Caco-2 (cell line): Measurements from ENCODE around the gene MACROD1. TPM values are rescaled to one million over a fixed set of nuclear protein-coding genes. Genes with fewer than 3 reads are reported as not detected.
A peak's percentile ranks its signal among the peaks of the same experiment; 100 is the strongest.

Experiments
- BruUV-seq: library from RNA; stranded (reverse); fragments of 400-500 nt; replicated peaks from 2 replicates; lab custom pipeline; 2021; lab: Mats Ljungman, UMichigan
- CTCF ChIA-PET: fragments of 300-600 bp; sonication (Branson Sonifier 250); formaldehyde crosslinking; loops from one replicate; lab custom pipeline; 2022; ENCODE audit warnings: antibody characterized with exemption; lab: Charles Lee
- POLR2A ChIA-PET: fragments of 300-600 bp; sonication (Branson Sonifier 250); formaldehyde crosslinking; loops from one replicate; lab custom pipeline; 2022; ENCODE audit warnings: antibody characterized with exemption; lab: Charles Lee
- DNase-seq, 2 experiments: peaks; one replicate each; pipeline versions ENCODE4 v3.0.0 to v3.0.0-alpha.2; 2020 to 2022
- H3K27me3 ChIP-seq: replicated peaks from 2 replicates; pipeline ENCODE4 v1.6.0; 2011; ENCODE audit warnings: low read length; ENCODE audit not compliant: control insufficient read depth, insufficient read depth
- H3K36me3 ChIP-seq: 2 replicates; pipeline ENCODE4 v1.5.1; 2011; ENCODE audit warnings: low read length; ENCODE audit not compliant: control insufficient read depth, insufficient read depth
- H3K4me1 ChIP-seq: fragments of 250-450 bp; sonication (Bioruptor Pico); 2 replicates; pipeline ENCODE4 v1.5.1; 2020; ENCODE audit warnings: mild to moderate bottlenecking
- H3K4me3 ChIP-seq: 2 replicates; pipeline ENCODE4 v1.5.1; 2011; ENCODE audit warnings: low read depth, mild to moderate bottlenecking, control low read depth, low read length
- H3K9me3 ChIP-seq: fragments of 250-450 bp; sonication (Bioruptor Pico); 2 replicates; pipeline ENCODE4 v1.5.1; 2020; ENCODE audit warnings: mild to moderate bottlenecking, moderate library complexity
- H3K27ac Mint-ChIP-seq: one replicate; pipeline ENCODE4 v1.8.0; 2022; ENCODE audit warnings: mixed read lengths; ENCODE audit not compliant: unreplicated experiment
- H3K27me3 Mint-ChIP-seq: one replicate; pipeline ENCODE4 v1.8.0; 2022; ENCODE audit warnings: mixed read lengths; ENCODE audit not compliant: insufficient read depth, unreplicated experiment
- H3K36me3 Mint-ChIP-seq: one replicate; pipeline ENCODE4 v1.8.0; 2022; ENCODE audit warnings: mild to moderate bottlenecking, mixed read lengths; ENCODE audit not compliant: insufficient read depth, unreplicated experiment
- H3K4me1 Mint-ChIP-seq: one replicate; pipeline ENCODE4 v1.8.0; 2022; ENCODE audit warnings: low read depth, mixed read lengths; ENCODE audit not compliant: unreplicated experiment
- H3K4me3 Mint-ChIP-seq: one replicate; pipeline ENCODE4 v1.8.0; 2022; ENCODE audit warnings: mild to moderate bottlenecking, moderate library complexity, mixed read lengths; ENCODE audit not compliant: unreplicated experiment
- H3K9me3 Mint-ChIP-seq: one replicate; pipeline ENCODE4 v1.8.0; 2022; ENCODE audit warnings: mixed read lengths; ENCODE audit not compliant: unreplicated experiment
- CTCF ChIP-seq, 2 experiments: fragments of 200-600 bp in 1 of 2; IDR thresholded peaks; 1 replicate in 1 of 2; 2 replicates in 1 of 2; pipeline versions ENCODE4 v1.5.1 to v1.8.0; 2011 to 2022; ENCODE audit warnings: antibody characterized with exemption in 1 of 2, control low read depth in 1 of 2, inconsistent platforms in 1 of 2, low read depth in 1 of 2, low read length in 1 of 2, mild to moderate bottlenecking in 1 of 2, moderate library complexity in 1 of 2; ENCODE audit not compliant: insufficient read depth in 1 of 2, severe bottlenecking in 1 of 2, unreplicated experiment in 1 of 2
- intact Hi-C: fragments of 100-400 bp; cut with micrococcal nuclease; formaldehyde crosslinking; loops from one replicate; pipeline ENCODE4 v1.10.0; 2022; ENCODE audit not compliant: unreplicated experiment
- total RNA-seq: library from RNA; stranded (reverse); gene quantifications from 2 replicates; pipeline ENCODE4 v1.2.3, GENCODE V29; 2022

Gene MACROD1
- total RNA-seq, 1 experiment from 2014 or later, result 29.6 TPM

DNA sequence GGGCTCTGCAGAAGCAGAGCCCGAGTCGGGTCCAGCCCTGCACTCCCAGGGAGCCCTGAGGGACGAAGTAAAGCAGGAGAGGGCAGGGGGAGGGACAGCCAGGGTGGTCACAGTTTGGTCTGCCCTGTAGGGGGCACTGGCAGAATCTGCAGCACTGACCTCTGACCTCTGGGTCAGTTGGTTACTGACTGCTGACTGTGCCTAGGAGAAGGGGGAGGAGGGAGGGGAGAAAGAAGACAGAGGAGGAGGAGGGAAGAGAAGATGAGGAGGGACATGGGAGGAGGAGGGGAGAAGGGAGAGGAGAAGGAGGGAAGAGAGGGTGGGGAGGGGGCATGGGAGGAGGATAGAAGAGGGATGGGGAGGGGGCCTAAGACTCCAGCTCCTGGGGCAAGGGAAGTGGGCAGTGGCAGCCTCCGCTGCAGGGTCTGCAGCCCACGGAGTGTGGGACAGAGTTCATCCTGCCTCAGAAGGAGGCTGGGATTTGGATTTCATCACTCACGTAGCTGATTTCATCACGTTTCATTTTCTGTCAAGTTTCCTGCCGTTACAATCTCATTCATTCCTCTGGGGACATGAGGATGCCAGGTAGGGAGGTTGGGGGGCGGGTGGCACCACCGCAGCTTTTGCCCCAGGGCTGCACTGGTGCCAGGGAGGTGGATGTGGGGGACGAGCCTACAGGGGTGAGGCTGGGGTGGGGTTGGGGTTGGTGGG is 75.0 kb downstream of the MACROD1 start:
- CTCF ChIA-PET, result interaction anchor here (0.5 kb wide), 1 partner anchor 52 kb away, joined by 3 read pairs; no protein-coding TSS in a partner anchor
- BruUV-seq, result no TSS peak
- no peak for TF ChIP-seq CTCF (IDR thresholded peaks at IDR 0.05; ENCODE audit: insufficient read depth in 1 of 2, low read depth in 1 of 2, low read length in 1 of 2, severe bottlenecking in 1 of 2, unreplicated experiment in 1 of 2)

GRCh38 chr11:64089915-64090805 is 75.8 kb downstream of the MACROD1 start:
- Mint-ChIP-seq H3K9me3 (no peaks in the 10 kb centered on the region), H3K36me3 (no peaks in the 10 kb centered on the region), H3K27ac (no peak overlapping the region), H3K4me3 (no peak overlapping the region), H3K27me3 (no peaks in the 10 kb centered on the region), H3K4me1 (peaks cover 7% of the 10 kb centered on the region)
- ChIA-PET CTCF (no interaction called here), POLR2A (no interaction called here)
- no peak for DNase-seq
- Histone ChIP-seq H3K4me3 (no peak overlapping the region), H3K9me3 (no peaks in the 10 kb centered on the region), H3K4me1 (peaks cover 6% of the 10 kb centered on the region), H3K27me3 (no peaks in the 10 kb centered on the region), H3K36me3 (no peaks in the 10 kb centered on the region)
- no TSS peak for BruUV-seq
- TF ChIP-seq CTCF (IDR thresholded peaks at IDR 0.05; ENCODE audit: insufficient read depth in 1 of 2, low read depth in 1 of 2, low read length in 1 of 2, severe bottlenecking in 1 of 2, unreplicated experiment in 1 of 2), result no peak
- intact Hi-C loops, result loop anchor here (2.0 to 5.0 kb wide), 2 partner anchors 42 to 49 kb away; no protein-coding TSS in a partner anchor

More for the DNA sequence above, 75.0 kb downstream of the MACROD1 start:
- no peaks in the 10 kb centered on the region for H3K27me3 Mint-ChIP-seq
- Histone ChIP-seq H3K27me3 (no peaks in the 10 kb centered on the region), H3K4me1 (no peaks in the 10 kb centered on the region; the same call in 1 of the 2 replicates), H3K4me3 (no peak overlapping the region), H3K9me3 (no peaks in the 10 kb centered on the region), H3K36me3 (no peaks in the 10 kb centered on the region)
- peak in 1 of 2 experiments; percentile 46 for DNase-seq
- peak overlapping the region; percentile 66 for H3K27ac Mint-ChIP-seq
- H3K4me3 Mint-ChIP-seq, result no peak overlapping the region
- POLR2A ChIA-PET, result interaction anchor here (0.5 kb wide), 1 partner anchor 74 kb away, joined by 3 read pairs; no protein-coding TSS in a partner anchor
- H3K36me3 Mint-ChIP-seq, result no peaks in the 10 kb centered on the region
- peaks cover 7% of the 10 kb centered on the region for H3K4me1 Mint-ChIP-seq
- intact Hi-C loops, result loop anchor here (2.0 to 5.0 kb wide), 2 partner anchors 41 to 50 kb away; no protein-coding TSS in a partner anchor
- H3K9me3 Mint-ChIP-seq, result no peaks in the 10 kb centered on the region

DNA sequence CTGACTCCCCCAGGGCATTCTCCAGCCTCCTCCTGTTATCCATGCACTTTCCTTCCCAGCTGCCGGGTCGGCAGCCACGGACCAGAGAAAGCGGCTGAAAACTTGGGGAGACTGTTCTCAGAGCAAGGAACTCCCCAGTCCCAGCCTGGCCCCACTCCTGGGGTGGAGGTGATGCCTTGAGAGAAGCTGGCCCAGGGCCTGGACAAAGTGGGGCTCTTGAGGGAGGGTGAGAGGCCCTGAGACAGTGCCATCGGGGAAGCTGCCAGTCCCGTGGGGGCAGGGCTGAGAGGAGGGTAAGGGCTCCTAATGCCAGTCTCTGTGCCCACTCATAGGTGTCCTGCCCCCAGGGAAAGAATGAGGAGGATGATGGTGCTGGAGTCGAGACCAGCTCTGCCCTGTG is 76.4 kb downstream of the MACROD1 start:
- ChIA-PET POLR2A (no interaction called here), CTCF (no interaction called here)
- BruUV-seq, result no TSS peak
- Histone ChIP-seq H3K4me3 (no peak overlapping the region), H3K4me1 (peaks cover 10% of the 10 kb centered on the region), H3K36me3 (no peaks in the 10 kb centered on the region), H3K9me3 (no peaks in the 10 kb centered on the region), H3K27me3 (no peaks in the 10 kb centered on the region)
- Mint-ChIP-seq H3K27me3 (no peaks in the 10 kb centered on the region), H3K27ac (no peak overlapping the region), H3K4me3 (no peak overlapping the region), H3K9me3 (no peaks in the 10 kb centered on the region), H3K36me3 (no peaks in the 10 kb centered on the region), H3K4me1 (peaks cover 7% of the 10 kb centered on the region)
- no peak for DNase-seq
- intact Hi-C loops, result no loop called here
- TF ChIP-seq CTCF (IDR thresholded peaks at IDR 0.05; ENCODE audit: insufficient read depth in 1 of 2, low read depth in 1 of 2, low read length in 1 of 2, severe bottlenecking in 1 of 2, unreplicated experiment in 1 of 2), result no peak
